ENCODE results near the gene FAT1. TPM values are rescaled to one million over a fixed set of nuclear protein-coding genes. Genes with fewer than 3 reads are reported as not detected.

Gene FAT1
- total RNA-seq, 1 donor from 2014 or later = 67.7 TPM

- Mint-ChIP-seq H3K4me3 (ENCODE audit: unreplicated experiment) (no peak overlapping the region), H3K4me1 (ENCODE audit: unreplicated experiment) (no peaks in the 10 kb centered on the region), H3K27me3 (ENCODE audit: unreplicated experiment) (no peaks in the 10 kb centered on the region), H3K27ac (ENCODE audit: unreplicated experiment) (no peak overlapping the region), H3K36me3 (ENCODE audit: low read depth, unreplicated experiment) (no peaks in the 10 kb centered on the region), H3K9me3 (ENCODE audit: unreplicated experiment) (no peaks in the 10 kb centered on the region)
- TF ChIP-seq CTCF (IDR thresholded peaks at IDR 0.05; ENCODE audit: unreplicated experiment) = no peak
- no peak for DNase-seq (ENCODE audit: low spot score)
These were observed 28.3 kb downstream of the FAT1 start for GRCh38 chr4:186695392-186695791.

GRCh38 chr4:186693894-186694293 is 29.8 kb downstream of the FAT1 start:
- Mint-ChIP-seq H3K4me3 (ENCODE audit: unreplicated experiment) (no peak overlapping the region), H3K36me3 (ENCODE audit: low read depth, unreplicated experiment) (no peaks in the 10 kb centered on the region), H3K27ac (ENCODE audit: unreplicated experiment) (no peak overlapping the region)

GRCh38 chr4:186693159-186693815 is 30.4 kb downstream of the FAT1 start:
- no peak overlapping the region for H3K27ac Mint-ChIP-seq (ENCODE audit: unreplicated experiment)
- no peaks in the 10 kb centered on the region for H3K36me3 Mint-ChIP-seq (ENCODE audit: low read depth, unreplicated experiment)
- no peaks in the 10 kb centered on the region for H3K9me3 Mint-ChIP-seq (ENCODE audit: unreplicated experiment)
- no peak for TF ChIP-seq CTCF (IDR thresholded peaks at IDR 0.05; ENCODE audit: unreplicated experiment)
- H3K4me1 Mint-ChIP-seq (ENCODE audit: unreplicated experiment) = peaks cover 7% of the 10 kb centered on the region
- no peaks in the 10 kb centered on the region for H3K27me3 Mint-ChIP-seq (ENCODE audit: unreplicated experiment)
- H3K4me3 Mint-ChIP-seq (ENCODE audit: unreplicated experiment) = no peak overlapping the region
- DNase-seq (ENCODE audit: low spot score) = no peak

More at GRCh38 chr4:186693894-186694293, 29.8 kb downstream of the FAT1 start:
- no peak for DNase-seq (ENCODE audit: low spot score)
- no peak for TF ChIP-seq CTCF (IDR thresholded peaks at IDR 0.05; ENCODE audit: unreplicated experiment)
- Mint-ChIP-seq H3K4me1 (ENCODE audit: unreplicated experiment) (peaks cover 2% of the 10 kb centered on the region), H3K27me3 (ENCODE audit: unreplicated experiment) (no peaks in the 10 kb centered on the region), H3K9me3 (ENCODE audit: unreplicated experiment) (no peaks in the 10 kb centered on the region)

- Mint-ChIP-seq H3K27ac (ENCODE audit: unreplicated experiment) (no peak overlapping the region), H3K4me1 (ENCODE audit: unreplicated experiment) (peaks cover 14% of the 10 kb centered on the region), H3K4me3 (ENCODE audit: unreplicated experiment) (no peak overlapping the region), H3K36me3 (ENCODE audit: low read depth, unreplicated experiment) (no peaks in the 10 kb centered on the region), H3K27me3 (ENCODE audit: unreplicated experiment) (no peaks in the 10 kb centered on the region), H3K9me3 (ENCODE audit: unreplicated experiment) (no peaks in the 10 kb centered on the region)
- DNase-seq (ENCODE audit: low spot score) = no peak
- TF ChIP-seq CTCF (IDR thresholded peaks at IDR 0.05; ENCODE audit: unreplicated experiment) = no peak
These were observed 32.3 kb downstream of the FAT1 start for GRCh38 chr4:186691396-186691795.

GRCh38 chr4:186689476-186689875 is 34.2 kb downstream of the FAT1 start:
- DNase-seq (ENCODE audit: low spot score) = no peak
- Mint-ChIP-seq H3K4me3 (ENCODE audit: unreplicated experiment) (no peak overlapping the region), H3K27ac (ENCODE audit: unreplicated experiment) (no peak overlapping the region), H3K4me1 (ENCODE audit: unreplicated experiment) (peaks cover 19% of the 10 kb centered on the region), H3K36me3 (ENCODE audit: low read depth, unreplicated experiment) (no peaks in the 10 kb centered on the region), H3K27me3 (ENCODE audit: unreplicated experiment) (no peaks in the 10 kb centered on the region), H3K9me3 (ENCODE audit: unreplicated experiment) (no peaks in the 10 kb centered on the region)
- TF ChIP-seq CTCF (IDR thresholded peaks at IDR 0.05; ENCODE audit: unreplicated experiment) = no peak
